SK-N-SH (cell line): ENCODE measurements around the gene POLR1A.

ENCODE experiments used
- CTCF ChIP-seq: fragments of 200-600 bp; sonication (generic); IDR thresholded peaks from 2 replicates; pipeline ENCODE4 v1.6.1; 2017; ENCODE audit warnings: antibody characterized with exemption, mild to moderate bottlenecking, moderate library complexity
- EP300 ChIP-seq, 2 experiments: IDR thresholded peaks; 2 replicates each; pipeline versions ENCODE4 v1.4.0 to v1.6.1; 2012; ENCODE audit warnings: borderline replicate concordance in 1 of 2, low read depth in 1 of 2, low read length in 1 of 2
- POLR2AphosphoS5 ChIP-seq: IDR thresholded peaks from 2 replicates; pipeline ENCODE4 v1.6.1; 2012; ENCODE audit warnings: low read depth, low read length
- TF ChIP-seq, protein P1 (sequence below): IDR thresholded peaks from 2 replicates; pipeline ENCODE4 v1.4.0; 2012; ENCODE audit warnings: low read depth, borderline replicate concordance
- TF ChIP-seq, protein P2 (sequence below): IDR thresholded peaks from 2 replicates; pipeline ENCODE4 v1.4.0; 2012; ENCODE audit warnings: low read depth, borderline replicate concordance

- TF ChIP-seq CTCF (no peak), EP300 (IDR thresholded peaks at IDR 0.05; ENCODE audit: borderline replicate concordance in 1 of 2, low read depth in 1 of 2, low read length in 1 of 2) (no peak), POLR2AphosphoS5 (no peak)
- TF ChIP-seq, protein P1, sequence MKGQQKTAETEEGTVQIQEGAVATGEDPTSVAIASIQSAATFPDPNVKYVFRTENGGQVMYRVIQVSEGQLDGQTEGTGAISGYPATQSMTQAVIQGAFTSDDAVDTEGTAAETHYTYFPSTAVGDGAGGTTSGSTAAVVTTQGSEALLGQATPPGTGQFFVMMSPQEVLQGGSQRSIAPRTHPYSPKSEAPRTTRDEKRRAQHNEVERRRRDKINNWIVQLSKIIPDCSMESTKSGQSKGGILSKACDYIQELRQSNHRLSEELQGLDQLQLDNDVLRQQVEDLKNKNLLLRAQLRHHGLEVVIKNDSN = no peak
- TF ChIP-seq, protein P2, sequence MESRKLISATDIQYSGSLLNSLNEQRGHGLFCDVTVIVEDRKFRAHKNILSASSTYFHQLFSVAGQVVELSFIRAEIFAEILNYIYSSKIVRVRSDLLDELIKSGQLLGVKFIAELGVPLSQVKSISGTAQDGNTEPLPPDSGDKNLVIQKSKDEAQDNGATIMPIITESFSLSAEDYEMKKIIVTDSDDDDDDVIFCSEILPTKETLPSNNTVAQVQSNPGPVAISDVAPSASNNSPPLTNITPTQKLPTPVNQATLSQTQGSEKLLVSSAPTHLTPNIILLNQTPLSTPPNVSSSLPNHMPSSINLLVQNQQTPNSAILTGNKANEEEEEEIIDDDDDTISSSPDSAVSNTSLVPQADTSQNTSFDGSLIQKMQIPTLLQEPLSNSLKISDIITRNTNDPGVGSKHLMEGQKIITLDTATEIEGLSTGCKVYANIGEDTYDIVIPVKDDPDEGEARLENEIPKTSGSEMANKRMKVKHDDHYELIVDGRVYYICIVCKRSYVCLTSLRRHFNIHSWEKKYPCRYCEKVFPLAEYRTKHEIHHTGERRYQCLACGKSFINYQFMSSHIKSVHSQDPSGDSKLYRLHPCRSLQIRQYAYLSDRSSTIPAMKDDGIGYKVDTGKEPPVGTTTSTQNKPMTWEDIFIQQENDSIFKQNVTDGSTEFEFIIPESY = no peak
These were observed 89.1 kb downstream of the POLR1A start for GRCh38 chr2:86016581-86016980.
